Measurements from ENCODE around the gene AFDN.

AFDN gene

GRCh38 chr6:168002804-168003203 lies 176.1 kb downstream of the AFDN start:
- no peak for ATAC-seq (ENCODE audit: insufficient read depth, low read depth)

GRCh38 chr6:168004023-168004422 lies 177.3 kb downstream of the AFDN start:
- TF ChIP-seq CTCF (IDR thresholded peaks at IDR 0.05; ENCODE audit: borderline replicate concordance, extremely low read depth, low read length, poor library complexity, severe bottlenecking) = no peak
- TF ChIP-seq EZH2 (IDR thresholded peaks at IDR 0.05; ENCODE audit: borderline replicate concordance, low read depth, low read length, severe bottlenecking) = no peak
- no peaks in the 10 kb centered on the region for H4K20me1 ChIP-seq (ENCODE audit: insufficient read depth, low read length)
- H2AFZ ChIP-seq (ENCODE audit: low read depth, low read length) = no peak overlapping the region
- DNase-seq = no peak
- no peaks in the 10 kb centered on the region for H3K9me3 ChIP-seq (ENCODE audit: insufficient read depth, low read length, severe bottlenecking)
- H3K4me3 ChIP-seq (ENCODE audit: low read depth in 1 of 2, low read length in 2 of 2) = no peak overlapping the region
- H3K4me1 ChIP-seq (ENCODE audit: insufficient read depth, low read length) = no peaks in the 10 kb centered on the region
- H3K9ac ChIP-seq (ENCODE audit: low read depth, low read length) = no peak overlapping the region
- ATAC-seq (ENCODE audit: insufficient read depth, low read depth) = no peak
- H3K79me2 ChIP-seq (ENCODE audit: insufficient read depth, low read length) = no peaks in the 10 kb centered on the region
- H3K36me3 ChIP-seq (ENCODE audit: insufficient read depth, low read length) = no peaks in the 10 kb centered on the region
- H3K27ac ChIP-seq (ENCODE audit: low read length) = no peak overlapping the region
- H3K27me3 ChIP-seq (ENCODE audit: insufficient read depth, low read length, poor library complexity) = no peaks in the 10 kb centered on the region
- no peak overlapping the region for H3K4me2 ChIP-seq (ENCODE audit: insufficient read depth, low read length)

More at GRCh38 chr6:168002804-168003203, 176.1 kb downstream of the AFDN start:
- no peak overlapping the region for H3K4me3 ChIP-seq (ENCODE audit: low read depth in 1 of 2, low read length in 2 of 2)
- no peak for DNase-seq
- no peaks in the 10 kb centered on the region for H4K20me1 ChIP-seq (ENCODE audit: insufficient read depth, low read length)
- H3K9me3 ChIP-seq (ENCODE audit: insufficient read depth, low read length, severe bottlenecking) = no peaks in the 10 kb centered on the region
- H2AFZ ChIP-seq (ENCODE audit: low read depth, low read length) = no peak overlapping the region
- H3K4me2 ChIP-seq (ENCODE audit: insufficient read depth, low read length) = no peak overlapping the region
- no peak overlapping the region for H3K27ac ChIP-seq (ENCODE audit: low read length)
- no peaks in the 10 kb centered on the region for H3K36me3 ChIP-seq (ENCODE audit: insufficient read depth, low read length)
- no peak overlapping the region for H3K9ac ChIP-seq (ENCODE audit: low read depth, low read length)
- H3K79me2 ChIP-seq (ENCODE audit: insufficient read depth, low read length) = no peaks in the 10 kb centered on the region
- no peaks in the 10 kb centered on the region for H3K4me1 ChIP-seq (ENCODE audit: insufficient read depth, low read length)
- H3K27me3 ChIP-seq (ENCODE audit: insufficient read depth, low read length, poor library complexity) = no peaks in the 10 kb centered on the region
- TF ChIP-seq CTCF (IDR thresholded peaks at IDR 0.05; ENCODE audit: borderline replicate concordance, extremely low read depth, low read length, poor library complexity, severe bottlenecking) = no peak
- TF ChIP-seq EZH2 (IDR thresholded peaks at IDR 0.05; ENCODE audit: borderline replicate concordance, low read depth, low read length, severe bottlenecking) = no peak

GRCh38 chr6:168004945-168005344 lies 178.2 kb downstream of the AFDN start:
- H3K4me2 ChIP-seq (ENCODE audit: insufficient read depth, low read length) = no peak overlapping the region
- H3K36me3 ChIP-seq (ENCODE audit: insufficient read depth, low read length) = no peaks in the 10 kb centered on the region
- H3K9ac ChIP-seq (ENCODE audit: low read depth, low read length) = no peak overlapping the region
- H3K27ac ChIP-seq (ENCODE audit: low read length) = no peak overlapping the region
- no peak overlapping the region for H3K4me3 ChIP-seq (ENCODE audit: low read depth in 1 of 2, low read length in 2 of 2)
- H3K4me1 ChIP-seq (ENCODE audit: insufficient read depth, low read length) = no peaks in the 10 kb centered on the region
- no peaks in the 10 kb centered on the region for H3K27me3 ChIP-seq (ENCODE audit: insufficient read depth, low read length, poor library complexity)
- H2AFZ ChIP-seq (ENCODE audit: low read depth, low read length) = no peak overlapping the region
- H4K20me1 ChIP-seq (ENCODE audit: insufficient read depth, low read length) = no peaks in the 10 kb centered on the region
- ATAC-seq (ENCODE audit: insufficient read depth, low read depth) (no peak), DNase-seq (no peak)
- H3K9me3 ChIP-seq (ENCODE audit: insufficient read depth, low read length, severe bottlenecking) = no peaks in the 10 kb centered on the region
- TF ChIP-seq CTCF (IDR thresholded peaks at IDR 0.05; ENCODE audit: borderline replicate concordance, extremely low read depth, low read length, poor library complexity, severe bottlenecking) (no peak), EZH2 (IDR thresholded peaks at IDR 0.05; ENCODE audit: borderline replicate concordance, low read depth, low read length, severe bottlenecking) (no peak)
- H3K79me2 ChIP-seq (ENCODE audit: insufficient read depth, low read length) = no peaks in the 10 kb centered on the region

GRCh38 chr6:168005796-168006195 lies 179.1 kb downstream of the AFDN start:
- DNase-seq = no peak
- no peaks in the 10 kb centered on the region for H3K27me3 ChIP-seq (ENCODE audit: insufficient read depth, low read length, poor library complexity)

More at GRCh38 chr6:168005796-168006195, 179.1 kb downstream of the AFDN start:
- TF ChIP-seq CTCF (IDR thresholded peaks at IDR 0.05; ENCODE audit: borderline replicate concordance, extremely low read depth, low read length, poor library complexity, severe bottlenecking) (no peak), EZH2 (IDR thresholded peaks at IDR 0.05; ENCODE audit: borderline replicate concordance, low read depth, low read length, severe bottlenecking) (no peak)
- Histone ChIP-seq H3K36me3 (ENCODE audit: insufficient read depth, low read length) (no peaks in the 10 kb centered on the region), H2AFZ (ENCODE audit: low read depth, low read length) (no peak overlapping the region), H3K9me3 (ENCODE audit: insufficient read depth, low read length, severe bottlenecking) (peaks cover 2% of the 10 kb centered on the region), H3K4me1 (ENCODE audit: insufficient read depth, low read length) (no peaks in the 10 kb centered on the region), H4K20me1 (ENCODE audit: insufficient read depth, low read length) (no peaks in the 10 kb centered on the region), H3K9ac (ENCODE audit: low read depth, low read length) (no peak overlapping the region), H3K4me3 (ENCODE audit: low read depth in 1 of 2, low read length in 2 of 2) (no peak overlapping the region), H3K4me2 (ENCODE audit: insufficient read depth, low read length) (no peak overlapping the region), H3K79me2 (ENCODE audit: insufficient read depth, low read length) (no peaks in the 10 kb centered on the region), H3K27ac (ENCODE audit: low read length) (no peak overlapping the region)
- ATAC-seq (ENCODE audit: insufficient read depth, low read depth) = no peak

All from DND-41 (cell line).